ENCODE results near the gene FOXJ3.

- TF ChIP-seq CTCF (IDR thresholded peaks at IDR 0.05) (no peak), EZH2 (IDR thresholded peaks at IDR 0.05; ENCODE audit: borderline replicate concordance, insufficient read depth, low read depth, low read length, poor library complexity, severe bottlenecking) (no peak)
These were observed 11.5 kb downstream of the FOXJ3 start for GRCh38 chr1:42323551-42323950.
